Endothelial cell of umbilical vein (primary cell): ENCODE results near the gene ADPRH.

Experiments
- EZH2 ChIP-seq: IDR thresholded peaks from 2 replicates; pipeline ENCODE4 v1.6.1; 2012; ENCODE audit warnings: borderline replicate concordance, low read depth, mild to moderate bottlenecking, moderate library complexity, low read length, inconsistent platforms; ENCODE audit not compliant: severe bottlenecking
- FOS ChIP-seq: IDR thresholded peaks from 2 replicates; pipeline ENCODE4 v1.6.1; 2011; ENCODE audit warnings: mild to moderate bottlenecking, low read length, moderate library complexity, borderline replicate concordance; ENCODE audit not compliant: insufficient read depth
- JUN ChIP-seq: IDR thresholded peaks from 2 replicates; pipeline ENCODE4 v1.6.1; 2011; ENCODE audit warnings: borderline replicate concordance, low read depth; ENCODE audit not compliant: insufficient read length, insufficient read depth
- MYC ChIP-seq: IDR thresholded peaks from one replicate; pipeline ENCODE4 v1.6.1; 2011; ENCODE audit warnings: mild to moderate bottlenecking, low read depth, low read length
- POLR2A ChIP-seq: IDR thresholded peaks from 2 replicates; pipeline ENCODE4 v1.6.1; 2012; ENCODE audit warnings: low read depth, mild to moderate bottlenecking, control low read depth, low read length
- POLR2AphosphoS5 ChIP-seq: IDR thresholded peaks from 2 replicates; pipeline ENCODE4 v1.6.1; 2012; ENCODE audit warnings: low read depth, mild to moderate bottlenecking, control low read depth, low read length, moderate library complexity; ENCODE audit not compliant: insufficient read depth
- TF ChIP-seq, protein P1 (sequence below), 2 donors: IDR thresholded peaks; 1 replicate in 1 of 2; 2 replicates in 1 of 2; pipeline ENCODE4 v1.5.1; 2011; ENCODE audit warnings: low read length in 2 of 2, mild to moderate bottlenecking in 2 of 2, moderate library complexity in 2 of 2, control low read depth in 1 of 2, inconsistent platforms in 1 of 2, low read depth in 1 of 2; ENCODE audit not compliant: insufficient read depth in 1 of 2; ENCODE audit errors: extremely low read depth in 1 of 2
- TF ChIP-seq, protein P2 (sequence below): IDR thresholded peaks from 2 replicates; pipeline ENCODE4 v1.6.1; 2011; ENCODE audit not compliant: insufficient read depth, insufficient read length

DNA sequence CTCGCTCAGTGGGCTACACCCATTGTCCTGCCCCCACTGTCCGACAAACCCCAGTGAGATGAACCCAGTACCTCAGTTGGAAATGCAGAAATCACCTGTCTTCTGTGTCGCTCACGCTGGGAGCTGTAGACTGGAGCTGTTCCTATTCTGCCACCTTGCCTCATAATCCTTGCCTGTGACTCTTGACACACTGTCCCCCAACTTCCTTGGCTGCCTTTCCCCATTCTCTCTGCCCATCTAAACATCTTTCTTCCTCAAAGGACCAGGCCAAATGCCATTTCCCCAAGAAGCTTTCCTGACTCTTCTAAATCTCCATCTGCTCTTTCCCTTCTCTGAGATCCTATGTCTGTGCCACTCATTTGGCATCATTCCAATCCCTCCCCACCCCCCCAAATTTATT, 10.1 kb upstream of the ADPRH start:
- no peak for TF ChIP-seq POLR2A
- TF ChIP-seq, protein P1, sequence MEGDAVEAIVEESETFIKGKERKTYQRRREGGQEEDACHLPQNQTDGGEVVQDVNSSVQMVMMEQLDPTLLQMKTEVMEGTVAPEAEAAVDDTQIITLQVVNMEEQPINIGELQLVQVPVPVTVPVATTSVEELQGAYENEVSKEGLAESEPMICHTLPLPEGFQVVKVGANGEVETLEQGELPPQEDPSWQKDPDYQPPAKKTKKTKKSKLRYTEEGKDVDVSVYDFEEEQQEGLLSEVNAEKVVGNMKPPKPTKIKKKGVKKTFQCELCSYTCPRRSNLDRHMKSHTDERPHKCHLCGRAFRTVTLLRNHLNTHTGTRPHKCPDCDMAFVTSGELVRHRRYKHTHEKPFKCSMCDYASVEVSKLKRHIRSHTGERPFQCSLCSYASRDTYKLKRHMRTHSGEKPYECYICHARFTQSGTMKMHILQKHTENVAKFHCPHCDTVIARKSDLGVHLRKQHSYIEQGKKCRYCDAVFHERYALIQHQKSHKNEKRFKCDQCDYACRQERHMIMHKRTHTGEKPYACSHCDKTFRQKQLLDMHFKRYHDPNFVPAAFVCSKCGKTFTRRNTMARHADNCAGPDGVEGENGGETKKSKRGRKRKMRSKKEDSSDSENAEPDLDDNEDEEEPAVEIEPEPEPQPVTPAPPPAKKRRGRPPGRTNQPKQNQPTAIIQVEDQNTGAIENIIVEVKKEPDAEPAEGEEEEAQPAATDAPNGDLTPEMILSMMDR (IDR thresholded peaks at IDR 0.05; ENCODE audit: extremely low read depth in 1 of 2, insufficient read depth in 1 of 2, low read depth in 1 of 2, low read length in 2 of 2) = no peak
- no peak for TF ChIP-seq JUN
- TF ChIP-seq FOS = no peak
- TF ChIP-seq POLR2AphosphoS5 = no peak
- TF ChIP-seq, protein P2, sequence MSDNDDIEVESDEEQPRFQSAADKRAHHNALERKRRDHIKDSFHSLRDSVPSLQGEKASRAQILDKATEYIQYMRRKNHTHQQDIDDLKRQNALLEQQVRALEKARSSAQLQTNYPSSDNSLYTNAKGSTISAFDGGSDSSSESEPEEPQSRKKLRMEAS = no peak
- TF ChIP-seq EZH2 = no peak
- no peak for TF ChIP-seq MYC
